Measurements from ENCODE around the gene FUS.
"Not testable (repeated sequence)": the region's sequence is repeated elsewhere in the genome, so short reads cannot be mapped to it uniquely, and the experiment has no call there.

Gene FUS

GRCh38 chr16:31144418-31144817 is 35.5 kb upstream of the FUS start:
- DNase-seq, result not testable (repeated sequence)

DNA sequence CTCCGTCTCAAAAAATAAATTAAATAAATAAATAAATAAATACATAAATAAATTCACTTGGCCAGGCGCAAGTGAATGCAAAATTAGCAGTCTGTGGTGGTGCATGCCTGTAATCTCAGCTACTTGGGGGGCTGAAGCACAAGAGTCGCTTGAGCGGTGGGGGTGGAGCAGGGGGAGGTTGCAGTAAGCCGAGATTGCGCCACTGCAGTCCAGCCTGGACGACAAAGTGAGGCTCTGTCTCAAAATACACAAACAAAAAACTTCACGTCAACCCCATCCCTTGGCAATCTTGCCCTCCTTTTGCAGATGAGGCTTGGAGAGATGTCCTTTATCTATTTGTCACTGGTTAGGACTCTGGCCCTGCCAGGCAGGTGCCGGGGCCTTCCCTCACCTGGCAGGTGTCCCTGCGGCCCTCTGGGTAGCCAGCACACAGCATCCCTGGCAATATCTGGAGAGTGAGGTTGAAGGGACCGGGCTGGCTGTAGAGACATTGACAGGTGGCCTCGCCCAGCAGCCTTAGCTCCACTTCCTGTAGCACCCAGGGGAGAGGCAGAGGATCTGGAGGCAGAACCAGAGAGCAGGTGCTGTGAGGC is 34.4 kb upstream of the FUS start:
- DNase-seq, result peak; percentile 35

- DNase-seq, result no peak
These were observed 32.4 kb upstream of the FUS start for GRCh38 chr16:31147574-31147973.

GRCh38 chr16:31148281-31148728 is 31.6 kb upstream of the FUS start:
- no peak for DNase-seq

GRCh38 chr16:31148896-31149295 is 31.0 kb upstream of the FUS start:
- DNase-seq, result no peak

DNA sequence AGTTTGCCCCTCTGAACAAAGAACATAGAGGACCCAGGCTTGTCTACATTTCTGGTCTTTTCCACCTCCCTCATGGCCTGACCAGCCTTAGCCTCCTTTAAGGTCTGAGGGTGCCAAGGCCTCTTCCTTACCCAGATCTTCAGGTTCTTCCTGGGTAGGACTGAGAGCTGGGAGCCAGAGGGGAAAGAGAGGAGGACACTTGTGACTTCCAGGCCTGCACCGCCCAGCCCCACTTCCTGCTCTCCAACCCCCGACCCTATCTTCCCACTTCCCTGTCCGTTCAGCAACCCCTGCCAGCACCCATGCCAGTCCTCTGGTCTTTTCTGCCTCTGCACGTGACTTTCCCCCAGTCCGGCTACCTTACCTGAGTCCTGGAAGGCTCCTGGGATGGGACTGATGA is 30.6 kb upstream of the FUS start:
- no peak for DNase-seq

DNA sequence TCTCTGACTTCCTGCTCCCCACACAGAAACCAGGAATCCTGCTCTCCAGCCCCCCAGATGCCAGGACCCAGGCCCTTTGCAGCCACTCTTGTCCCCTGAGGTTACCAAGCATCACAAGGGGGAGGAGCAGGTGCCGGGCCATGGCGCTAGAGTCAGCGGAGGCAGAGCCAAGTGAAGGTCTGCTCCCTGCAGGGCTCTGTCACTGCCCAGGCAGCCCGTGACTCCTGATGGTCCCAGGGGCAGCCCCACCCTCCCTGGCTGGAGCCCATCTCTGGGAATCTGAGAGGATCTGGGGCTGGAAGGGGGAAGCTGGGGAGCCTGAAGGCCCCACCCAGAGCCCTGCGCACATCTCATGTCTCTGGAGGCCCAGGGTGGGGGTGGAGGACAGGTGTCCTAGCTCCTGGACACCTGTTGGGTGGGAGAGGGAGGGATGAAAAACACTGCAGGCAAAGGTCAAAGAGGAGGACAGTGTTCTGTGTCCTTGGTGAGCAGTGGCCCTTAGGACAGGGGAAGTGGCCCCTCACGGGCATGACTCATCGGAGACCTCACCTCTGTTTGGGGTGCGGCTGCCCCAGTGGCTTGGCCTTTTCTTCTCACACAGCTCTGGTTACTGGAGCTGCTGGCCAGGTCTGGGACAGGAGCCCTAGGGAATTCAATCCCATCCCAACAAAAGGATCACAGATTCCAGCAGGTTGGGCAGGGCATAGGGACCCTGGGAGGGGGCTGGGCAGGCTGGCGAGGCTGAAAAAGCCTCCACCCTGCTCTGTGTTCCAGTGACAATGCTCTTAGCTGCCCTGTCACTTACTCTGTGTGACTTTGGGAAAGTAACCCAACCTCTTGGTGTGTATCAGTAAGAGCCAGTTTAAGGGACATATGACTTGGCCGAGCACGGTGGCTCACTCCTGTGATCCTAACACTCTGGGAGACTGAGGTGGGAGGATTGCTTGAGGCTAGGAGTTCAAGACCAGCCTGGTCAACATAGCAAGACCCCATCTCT is 29.7 kb upstream of the FUS start, which contains the start of gene PRSS36:
PRSS36 (minus strand) TSS at position 173 of the 997 bp plus-strand sequence; CDS start at position 142, 31 bp downstream.
- DNase-seq, result no peak

DNA sequence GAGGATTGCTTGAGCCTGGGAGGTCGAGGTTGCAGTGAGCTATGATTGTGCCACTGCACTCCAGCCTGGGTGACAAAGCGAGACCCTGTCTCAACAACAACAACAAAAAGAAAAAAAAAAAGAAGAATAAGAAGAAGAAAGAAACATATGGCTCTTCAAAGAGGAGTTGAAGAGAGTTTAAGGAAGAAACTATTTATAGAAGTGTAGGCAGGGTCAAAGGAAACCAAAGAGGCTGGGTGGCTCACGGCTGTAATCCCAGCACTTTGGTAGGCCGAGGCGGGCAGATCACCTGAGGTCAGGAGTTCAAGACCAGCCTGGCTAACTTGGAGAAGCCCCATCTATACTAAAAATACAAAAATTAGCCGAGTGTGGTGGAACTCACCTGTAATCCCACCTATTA is 29.0 kb upstream of the FUS start:
- DNase-seq, result not testable (repeated sequence)

- DNase-seq, result peak; percentile 73
These were observed 22.8 kb upstream of the FUS start for GRCh38 chr16:31157136-31157535.

DNA sequence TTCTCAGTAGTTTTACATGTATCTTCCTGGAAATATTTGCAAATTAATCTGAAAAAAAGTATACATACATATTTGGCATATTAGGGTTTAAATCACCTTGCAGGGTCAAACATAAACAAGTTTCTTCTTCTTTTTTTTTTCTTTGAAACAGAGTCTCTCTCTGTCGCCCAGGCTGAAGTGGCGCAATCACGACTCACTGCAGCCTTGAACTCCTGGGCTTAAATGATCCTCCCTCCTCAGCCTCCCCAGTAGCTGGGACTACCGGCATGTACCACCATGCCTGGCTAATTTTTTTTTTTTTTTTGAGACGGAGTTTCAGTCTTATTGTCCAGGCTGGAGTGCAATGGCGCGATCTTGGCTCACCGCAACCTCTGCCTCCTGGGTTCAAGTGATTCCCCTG is 12.6 kb upstream of the FUS start:
- no peak for DNase-seq

- no peak for DNase-seq
These were observed 11.1 kb upstream of the FUS start for GRCh38 chr16:31168848-31169247.

GRCh38 chr16:31170048-31170447 is 9.9 kb upstream of the FUS start:
- DNase-seq, result not testable (repeated sequence)

DNA sequence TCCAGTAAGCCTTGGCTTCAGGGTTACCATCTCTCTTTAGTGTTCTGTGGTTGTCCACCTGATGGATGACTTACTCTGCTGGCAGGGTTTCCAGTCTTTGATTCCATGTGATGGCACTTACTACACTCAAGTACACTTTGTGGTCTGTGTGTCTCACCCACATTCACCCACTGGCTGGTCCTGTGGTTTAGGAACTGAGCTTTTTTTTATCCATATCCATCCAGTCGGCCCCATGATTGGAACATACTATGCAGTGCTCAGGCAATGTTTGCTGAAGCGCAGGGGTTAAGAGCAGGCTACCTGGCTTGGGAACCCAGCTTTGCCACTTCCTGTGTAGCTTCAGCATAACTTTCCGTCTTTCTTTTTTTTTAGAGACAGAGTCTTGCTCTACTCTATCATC is 2.8 kb upstream of the FUS start:
- peak; percentile 69 for DNase-seq

DNA sequence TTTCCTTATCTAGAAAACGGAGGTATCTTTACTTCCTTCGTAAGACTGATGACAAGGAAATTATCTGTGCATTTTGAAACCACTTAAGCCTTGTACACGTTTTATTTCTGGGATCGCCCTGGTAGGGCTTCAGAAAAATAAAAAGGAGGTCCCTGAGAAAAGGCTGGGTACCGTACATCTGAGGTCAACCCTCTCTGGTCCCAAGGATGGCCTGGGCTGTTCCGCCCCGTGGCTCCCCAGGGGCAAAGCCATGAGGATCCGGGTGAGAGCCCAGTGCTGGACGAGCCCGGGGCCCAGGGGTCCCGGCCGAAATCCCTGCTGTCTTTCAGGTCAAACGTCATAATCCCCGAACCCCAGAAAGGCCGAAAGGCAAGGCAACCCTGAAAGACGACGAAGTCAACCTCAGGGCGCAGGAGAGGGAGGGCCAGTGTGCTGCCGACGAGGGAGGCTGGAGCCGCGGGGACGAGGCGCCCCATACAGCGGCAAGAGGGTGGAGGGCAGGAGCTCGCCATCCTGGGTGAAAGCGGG is 656 bp upstream of the FUS start:
- DNase-seq, result no peak

DNA sequence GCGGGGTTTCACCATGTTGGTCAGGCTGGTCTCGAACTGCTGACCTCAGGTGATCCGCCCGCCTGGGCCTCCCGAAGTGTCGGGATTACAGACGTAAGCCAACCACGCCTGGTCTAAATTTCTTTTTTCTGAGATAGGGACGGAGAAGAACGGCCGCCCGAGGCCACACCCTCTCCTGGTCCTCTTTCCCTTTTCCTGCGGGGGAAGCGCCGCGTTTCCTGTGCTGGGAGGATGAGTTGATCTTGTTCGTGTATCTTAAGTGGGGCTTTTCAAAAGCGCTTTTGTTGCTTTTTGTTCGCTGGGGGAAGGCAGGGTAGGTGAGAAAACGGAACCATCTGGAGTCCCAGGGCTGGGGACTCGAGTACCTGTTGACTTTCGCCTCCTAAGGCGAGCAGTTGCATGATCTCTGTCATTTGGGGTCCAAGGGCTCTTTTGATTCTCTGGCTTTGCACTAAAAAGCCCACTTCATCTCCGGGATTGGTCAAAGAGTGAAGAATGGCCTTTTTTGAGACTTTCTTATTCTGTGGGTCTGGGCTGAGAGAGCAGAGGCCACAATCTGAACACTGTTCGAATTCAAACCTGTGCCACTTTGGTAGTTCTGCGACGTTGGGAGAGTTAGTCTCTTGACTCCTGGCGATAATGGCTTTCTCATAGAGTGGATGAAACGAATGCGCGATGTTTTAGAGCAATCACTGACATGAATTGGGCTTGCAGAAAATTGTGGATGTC is 1.3 kb downstream of the FUS start:
- DNase-seq, result peak; percentile 61

DNA sequence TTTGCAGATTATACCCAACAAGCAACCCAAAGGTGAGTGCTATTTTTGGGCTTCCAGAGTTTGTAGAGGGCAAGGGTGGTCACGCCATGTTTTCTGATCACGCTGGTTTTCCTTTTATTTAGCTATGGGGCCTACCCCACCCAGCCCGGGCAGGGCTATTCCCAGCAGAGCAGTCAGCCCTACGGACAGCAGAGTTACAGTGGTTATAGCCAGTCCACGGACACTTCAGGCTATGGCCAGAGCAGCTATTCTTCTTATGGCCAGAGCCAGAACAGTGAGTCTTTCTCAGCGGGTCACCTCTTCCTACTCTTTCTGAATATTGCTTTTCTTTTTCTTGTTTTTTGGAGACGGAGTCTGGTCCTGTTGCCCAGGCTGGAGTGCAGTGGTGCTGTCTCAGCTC is 2.5 kb downstream of the FUS start:
- DNase-seq, result no peak

DNA sequence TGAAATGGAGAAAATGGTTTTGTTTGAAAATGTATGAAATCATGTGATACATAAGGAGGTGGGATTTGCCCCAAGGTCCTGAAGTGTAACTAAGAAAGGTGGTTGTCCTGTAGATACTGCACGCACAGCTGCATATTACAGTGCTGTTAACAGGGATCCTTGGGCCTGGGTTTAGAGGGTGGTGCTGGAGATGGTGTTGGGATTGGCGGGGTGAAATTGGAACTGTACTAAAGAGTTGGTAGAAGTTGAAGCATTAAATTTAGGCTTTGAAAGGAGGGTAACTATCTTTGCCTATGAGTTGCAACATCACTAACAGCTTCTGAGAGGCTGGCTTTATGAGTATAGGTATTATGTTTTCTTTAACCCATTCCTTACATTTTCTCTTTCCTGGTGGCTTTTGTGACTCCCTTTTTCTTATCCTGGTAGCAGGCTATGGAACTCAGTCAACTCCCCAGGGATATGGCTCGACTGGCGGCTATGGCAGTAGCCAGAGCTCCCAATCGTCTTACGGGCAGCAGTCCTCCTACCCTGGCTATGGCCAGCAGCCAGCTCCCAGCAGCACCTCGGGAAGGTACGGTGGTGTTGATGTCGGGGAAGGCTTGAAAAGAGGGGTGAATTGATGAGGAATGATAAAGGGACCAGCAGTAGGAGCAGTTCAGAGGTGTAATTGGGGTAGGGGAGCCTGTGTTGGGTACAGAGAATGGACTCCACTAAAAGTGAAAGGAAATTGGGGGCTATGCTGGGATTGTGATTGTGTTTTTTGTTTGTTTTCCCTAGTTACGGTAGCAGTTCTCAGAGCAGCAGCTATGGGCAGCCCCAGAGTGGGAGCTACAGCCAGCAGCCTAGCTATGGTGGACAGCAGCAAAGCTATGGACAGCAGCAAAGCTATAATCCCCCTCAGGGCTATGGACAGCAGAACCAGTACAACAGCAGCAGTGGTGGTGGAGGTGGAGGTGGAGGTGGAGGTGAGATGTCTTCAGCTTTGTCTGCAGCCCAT is 3.8 kb downstream of the FUS start:
- DNase-seq, result no peak

DNA sequence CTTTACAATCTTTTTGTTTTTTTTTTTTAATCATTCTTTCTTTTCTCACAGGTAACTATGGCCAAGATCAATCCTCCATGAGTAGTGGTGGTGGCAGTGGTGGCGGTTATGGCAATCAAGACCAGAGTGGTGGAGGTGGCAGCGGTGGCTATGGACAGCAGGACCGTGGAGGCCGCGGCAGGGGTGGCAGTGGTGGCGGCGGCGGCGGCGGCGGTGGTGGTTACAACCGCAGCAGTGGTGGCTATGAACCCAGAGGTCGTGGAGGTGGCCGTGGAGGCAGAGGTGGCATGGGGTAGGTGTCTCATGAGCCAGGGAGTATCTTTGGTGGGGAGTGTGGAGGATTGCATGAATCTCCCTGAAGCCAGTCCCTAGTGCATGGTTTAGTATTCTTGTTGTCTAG is 4.9 kb downstream of the FUS start:
- DNase-seq, result no peak

- DNase-seq, result no peak
These were observed 5.4 kb downstream of the FUS start for GRCh38 chr16:31185339-31185738.

- DNase-seq, result no peak
These were observed 6.2 kb downstream of the FUS start for GRCh38 chr16:31186176-31186575.

DNA sequence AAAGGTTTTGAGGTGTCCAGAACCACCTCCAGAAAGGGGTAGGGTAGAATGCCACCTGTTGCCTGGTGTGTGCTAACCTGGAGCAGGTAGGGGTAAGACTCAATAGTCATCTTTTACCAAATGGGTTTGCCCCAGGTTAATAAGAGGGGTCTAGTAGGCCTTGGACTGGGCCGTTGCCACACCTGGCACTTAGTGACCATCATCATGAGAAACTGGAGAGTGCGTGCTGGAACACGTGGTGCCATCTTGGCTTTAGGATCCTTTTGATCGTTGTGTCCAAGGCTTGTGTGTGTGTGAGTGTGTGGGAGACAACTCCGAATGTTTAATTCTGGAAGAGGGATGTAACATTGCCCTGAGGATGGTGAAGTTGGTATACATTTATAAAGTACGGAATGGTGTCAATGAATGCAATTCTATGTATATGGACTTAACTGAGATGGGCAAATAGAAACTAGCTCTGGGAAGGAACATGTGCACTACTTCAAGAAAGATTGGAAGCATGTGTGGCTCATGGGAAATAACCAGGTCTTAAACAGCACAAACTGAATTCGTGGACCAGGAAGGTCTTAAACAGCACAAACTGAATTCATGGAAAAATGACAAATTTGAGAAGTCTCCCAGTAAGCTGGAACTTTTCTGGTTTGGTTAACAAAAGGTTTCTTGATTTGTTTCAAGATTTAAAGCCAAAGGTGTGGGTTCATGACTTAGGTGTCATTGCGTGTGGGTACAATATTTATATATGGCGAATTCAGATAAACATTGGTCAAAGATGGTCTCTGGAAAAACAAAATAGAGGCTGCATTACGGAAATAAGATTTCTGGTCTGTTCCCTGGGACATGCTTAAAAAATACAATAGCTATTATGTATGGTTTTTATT is 7.2 kb downstream of the FUS start:
- no peak for DNase-seq

All from RPMI8226 (cell line).